LNCaP clone FGC (cell line): Measurements from ENCODE around the gene SLC4A2.

ENCODE experiments used
- DNase-seq: peaks from one replicate; pipeline ENCODE4 v3.0.0-alpha.2; 2011; ENCODE audit warnings: low read depth
- H3K4me3 ChIP-seq: 2 replicates; pipeline ENCODE4 v1.5.1; 2011; ENCODE audit warnings: mild to moderate bottlenecking, low read depth, low read length, control low read depth
- CTCF ChIP-seq: IDR thresholded peaks from 2 replicates; pipeline ENCODE4 v1.5.1; 2012; ENCODE audit warnings: mild to moderate bottlenecking; ENCODE audit not compliant: control insufficient read depth, insufficient read depth; ENCODE audit errors: extremely low read depth

SLC4A2 gene

GRCh38 chr7:151017370-151017952 is 41.9 kb upstream of the SLC4A2 start:
- DNase-seq, result no peak
- no peak for TF ChIP-seq CTCF
- H3K4me3 ChIP-seq, result peak overlapping the region; percentile 47

- H3K4me3 ChIP-seq, result peak overlapping the region; percentile 47
- peak; percentile 99 for TF ChIP-seq CTCF
- no peak for DNase-seq
These were observed 41.4 kb upstream of the SLC4A2 start for GRCh38 chr7:151017953-151018420.

- H3K4me3 ChIP-seq, result peak overlapping the region; percentile 47
- DNase-seq, result no peak
- no peak for TF ChIP-seq CTCF
These were observed 40.8 kb upstream of the SLC4A2 start for GRCh38 chr7:151018421-151019129.

GRCh38 chr7:151019130-151019447 is 40.3 kb upstream of the SLC4A2 start:
- no peak for DNase-seq
- TF ChIP-seq CTCF, result no peak
- no peak overlapping the region for H3K4me3 ChIP-seq

- H3K4me3 ChIP-seq, result no peak overlapping the region
- no peak for TF ChIP-seq CTCF
- no peak for DNase-seq
These were observed 39.2 kb upstream of the SLC4A2 start for GRCh38 chr7:151020231-151020630.

- DNase-seq, result no peak
- no peak overlapping the region for H3K4me3 ChIP-seq
- no peak for TF ChIP-seq CTCF
These were observed 36.2 kb upstream of the SLC4A2 start for GRCh38 chr7:151023232-151023631.
